GM12878 (cell line): ENCODE data around the gene ATP2A3. TPM values are rescaled to one million over a fixed set of nuclear protein-coding genes. Genes with fewer than 3 reads are reported as not detected.

Source experiments
- ATAC-seq: fragments of 200-7000 bp; cut with Tn5 transposase; 3 replicates; pipeline ENCODE4 v1.9.1; 2020; ENCODE audit warnings: mild to moderate bottlenecking, moderate library complexity
- BruUV-seq: library from RNA; stranded (reverse); fragments of 400-500 nt; replicated peaks from 2 replicates; lab custom pipeline; 2021; lab: Mats Ljungman, UMichigan
- CTCF ChIA-PET: fragments of 300-600 bp; sonication (Branson Sonifier 250); formaldehyde crosslinking; extraction: SDS; loops from one replicate; lab custom pipeline; 2021; ENCODE audit warnings: inconsistent platforms; lab: Yijun Ruan, JAX
- POLR2A ChIA-PET: fragments of 350-600 bp; formaldehyde crosslinking; extraction: SDS; loops from one replicate; lab custom pipeline; 2021; ENCODE audit warnings: inconsistent platforms; lab: Charles Lee
- RAD21 ChIA-PET: fragments of 300-600 bp; sonication (Branson Sonifier 250); formaldehyde crosslinking; loops from one replicate; lab custom pipeline; 2023; ENCODE audit warnings: antibody characterized with exemption; ENCODE audit not compliant: unreplicated experiment; lab: Charles Lee
- SMC1A ChIA-PET: fragments of 300-600 bp; sonication (Branson Sonifier 250); formaldehyde crosslinking; loops from one replicate; lab custom pipeline; 2023; ENCODE audit not compliant: unreplicated experiment, uncharacterized antibody; lab: Charles Lee
- DNase-seq: peaks from one replicate; pipeline ENCODE4 v3.0.0-alpha.2; 2011; ENCODE audit warnings: low read depth, low spot score
- FAIRE-seq: peaks from 3 replicates; lab custom pipeline; 2011; peaks lifted over from hg19 to GRCh38; lab: Jason Lieb, UNC
- H2AFZ ChIP-seq: 2 replicates; pipeline ENCODE4 v1.6.0; 2011; ENCODE audit warnings: low read depth, low read length, control low read depth; ENCODE audit not compliant: control insufficient read depth
- H3K27ac ChIP-seq: 2 replicates; pipeline ENCODE4 v1.5.1; 2011; ENCODE audit warnings: control low read depth; ENCODE audit not compliant: control insufficient read depth, insufficient read depth
- H3K27me3 ChIP-seq, 2 experiments: replicated peaks in 1 of 2; 2 replicates each; pipeline versions ENCODE4 v1.6.0 to v1.6.1; 2011; ENCODE audit warnings: low read length in 1 of 2; ENCODE audit not compliant: control insufficient read depth in 2 of 2, insufficient read depth in 2 of 2
- H3K36me3 ChIP-seq, 2 experiments: 2 replicates each; pipeline ENCODE4 v1.5.1; 2011; ENCODE audit warnings: low read length in 1 of 2; ENCODE audit not compliant: control insufficient read depth in 2 of 2, insufficient read depth in 2 of 2
- H3K4me1 ChIP-seq: 2 replicates; pipeline ENCODE4 v1.6.1; 2011; ENCODE audit warnings: mild to moderate bottlenecking, low read length, moderate library complexity, mixed read lengths; ENCODE audit not compliant: control insufficient read depth, insufficient read depth
- H3K4me2 ChIP-seq: 2 replicates; pipeline ENCODE4 v1.6.0; 2011; ENCODE audit warnings: control low read depth; ENCODE audit not compliant: control insufficient read depth, insufficient read depth
- H3K4me3 ChIP-seq: fragments of 200-600 bp; sonication (generic); 2 replicates; pipeline ENCODE4 v1.5.1; 2016
- H3K79me2 ChIP-seq: 2 replicates; pipeline ENCODE4 v1.6.0; 2011; ENCODE audit warnings: low read length; ENCODE audit not compliant: control insufficient read depth, insufficient read depth
- H3K9ac ChIP-seq: 2 replicates; pipeline ENCODE4 v1.8.0; 2011; ENCODE audit warnings: low read length, control low read depth, mixed read lengths; ENCODE audit not compliant: control insufficient read depth, insufficient read depth
- H3K9me3 ChIP-seq: replicated peaks from 3 replicates; pipeline ENCODE4 v1.5.1; 2011; ENCODE audit warnings: mild to moderate bottlenecking, low read length; ENCODE audit not compliant: control insufficient read depth, insufficient read depth
- H4K20me1 ChIP-seq: 2 replicates; pipeline ENCODE4 v1.6.0; 2011; ENCODE audit not compliant: control insufficient read depth, insufficient read depth
- EED ChIP-seq: sonication (generic); IDR thresholded peaks from 2 replicates; pipeline ENCODE4 v1.6.1; 2016; ENCODE audit warnings: antibody characterized with exemption, low read depth
- HDAC2 ChIP-seq: fragments of 200-600 bp; sonication (generic); IDR thresholded peaks from 2 replicates; pipeline ENCODE4 v1.6.1; 2017
- HDGF ChIP-seq: fragments of 450-650 bp; IDR thresholded peaks from 2 replicates; pipeline ENCODE4 v1.6.1; 2016; ENCODE audit warnings: antibody characterized with exemption
- NFXL1 ChIP-seq: fragments of 450-650 bp; IDR thresholded peaks from 2 replicates; pipeline ENCODE4 v1.6.1; 2017; ENCODE audit warnings: antibody characterized with exemption, mild to moderate bottlenecking, borderline replicate concordance
- NR2C2 ChIP-seq: IDR thresholded peaks from 2 replicates; pipeline ENCODE4 v1.6.1; 2011; ENCODE audit warnings: borderline replicate concordance, low read depth; ENCODE audit not compliant: control insufficient read depth, insufficient read length
- PAX5 ChIP-seq: IDR thresholded peaks from 2 replicates; pipeline ENCODE4 v1.6.1; 2011; ENCODE audit warnings: low read depth, low read length, borderline replicate concordance
- RB1 ChIP-seq: fragments of 450-650 bp; formaldehyde crosslinking; IDR thresholded peaks from 2 replicates; pipeline ENCODE4 v1.6.1; 2017; ENCODE audit warnings: mild to moderate bottlenecking, borderline replicate concordance
- SMAD1 ChIP-seq: fragments of 450-650 bp; IDR thresholded peaks from 2 replicates; pipeline ENCODE4 v1.6.1; 2018; ENCODE audit warnings: mild to moderate bottlenecking, low read depth; ENCODE audit not compliant: partially characterized antibody
- ZBED1 ChIP-seq: IDR thresholded peaks from 2 replicates; pipeline ENCODE4 v1.6.1; 2016; ENCODE audit warnings: borderline replicate concordance
- ZNF207 ChIP-seq: fragments of 450-650 bp; IDR thresholded peaks from 2 replicates; pipeline ENCODE4 v1.6.1; 2014; ENCODE audit warnings: antibody characterized with exemption, mild to moderate bottlenecking, borderline replicate concordance
- WGBS: methylation state at CpG from one replicate; pipeline ENCODE4 v1.1.6; 2016; ENCODE audit warnings: low lambda C conversion rate; ENCODE audit not compliant: insufficient replicate concordance, insufficient coverage; ENCODE audit errors: missing lambda C conversion rate; 5-methylcytosine and 5-hydroxymethylcytosine counted together
- in situ Hi-C: fragments of 300-500 bp; cut with MboI; formaldehyde crosslinking; loops from 9 replicates; pipeline ENCODE4 v1.14.3; 2018; ENCODE audit warnings: mixed read lengths
- intact Hi-C: fragments of 100-400 bp; cut with micrococcal nuclease; formaldehyde crosslinking; loops from one replicate; pipeline ENCODE4 v1.14.2; 2022; ENCODE audit not compliant: unreplicated experiment
- polyA plus RNA-seq, 11 experiments: library from polyadenylated mRNA; depleted of rRNA in 4 of 11; unstranded in 6 of 11; stranded (reverse) in 5 of 11; fragments of >200 nt; fragmentation: Nextera tagmentation in 4 of 11; fragmentation: Illumina TruSeq in 1 of 11; extraction: Ambion mirVana in 4 of 11; extraction: Trizol in 1 of 11; gene quantifications; 1 replicate in 1 of 11; 2 replicates in 10 of 11; pipeline versions ENCODE4 v1.2.1 to v1.2.3, GENCODE V29; 2011 to 2016; ENCODE audit warnings: inconsistent platforms in 2 of 11, missing spikeins in 2 of 11, low read depth in 1 of 11
- total RNA-seq, 4 experiments: library from RNA; depleted of rRNA in 3 of 4; stranded (reverse); fragments of >200 nt in 3 of 4; fragmentation: Illumina TruSeq in 1 of 4; extraction: Trizol in 1 of 4; gene quantifications; 2 replicates each; pipeline versions ENCODE4 v1.2.1 to v1.2.3, GENCODE V29; 2013 to 2021
- TF ChIP-seq, protein P1 (sequence below): fragments of 450-650 bp; formaldehyde crosslinking; IDR thresholded peaks from 2 replicates; pipeline ENCODE4 v1.5.0; 2022; ENCODE audit warnings: mild to moderate bottlenecking, missing genetic modification characterization
- TF ChIP-seq, protein P2 (sequence below): fragments of 150-350 bp; IDR thresholded peaks from 2 replicates; pipeline ENCODE4 v1.6.1; 2016; ENCODE audit warnings: low read depth, low read length

ATP2A3 gene
- total and polyA plus RNA-seq, 10 of the 15 experiments (the other 5 are each of a cell fraction or from before 2014, with no cell fraction given) = 1.0 to 99.2 (median 37.9) TPM

DNA sequence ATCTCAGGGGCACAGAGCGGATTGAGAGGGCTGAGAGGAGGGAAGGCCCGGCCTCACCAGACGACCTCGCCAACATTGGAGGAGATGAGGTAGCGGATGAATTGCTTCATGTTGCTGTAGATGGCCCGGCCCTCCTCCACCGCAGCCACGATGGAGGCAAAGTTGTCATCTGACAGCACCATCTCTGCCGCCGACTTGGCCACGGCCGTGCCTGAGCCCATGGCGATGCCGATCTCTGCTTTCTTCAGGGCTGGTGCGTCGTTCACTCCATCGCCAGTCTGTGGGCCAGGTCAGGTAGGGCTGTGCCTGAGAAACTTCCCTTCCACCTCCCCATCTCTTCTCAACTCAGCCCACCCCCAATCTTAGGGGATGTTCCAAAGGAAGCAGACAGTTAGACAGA is 26.9 kb downstream of the ATP2A3 start:
- TF ChIP-seq, protein P1, sequence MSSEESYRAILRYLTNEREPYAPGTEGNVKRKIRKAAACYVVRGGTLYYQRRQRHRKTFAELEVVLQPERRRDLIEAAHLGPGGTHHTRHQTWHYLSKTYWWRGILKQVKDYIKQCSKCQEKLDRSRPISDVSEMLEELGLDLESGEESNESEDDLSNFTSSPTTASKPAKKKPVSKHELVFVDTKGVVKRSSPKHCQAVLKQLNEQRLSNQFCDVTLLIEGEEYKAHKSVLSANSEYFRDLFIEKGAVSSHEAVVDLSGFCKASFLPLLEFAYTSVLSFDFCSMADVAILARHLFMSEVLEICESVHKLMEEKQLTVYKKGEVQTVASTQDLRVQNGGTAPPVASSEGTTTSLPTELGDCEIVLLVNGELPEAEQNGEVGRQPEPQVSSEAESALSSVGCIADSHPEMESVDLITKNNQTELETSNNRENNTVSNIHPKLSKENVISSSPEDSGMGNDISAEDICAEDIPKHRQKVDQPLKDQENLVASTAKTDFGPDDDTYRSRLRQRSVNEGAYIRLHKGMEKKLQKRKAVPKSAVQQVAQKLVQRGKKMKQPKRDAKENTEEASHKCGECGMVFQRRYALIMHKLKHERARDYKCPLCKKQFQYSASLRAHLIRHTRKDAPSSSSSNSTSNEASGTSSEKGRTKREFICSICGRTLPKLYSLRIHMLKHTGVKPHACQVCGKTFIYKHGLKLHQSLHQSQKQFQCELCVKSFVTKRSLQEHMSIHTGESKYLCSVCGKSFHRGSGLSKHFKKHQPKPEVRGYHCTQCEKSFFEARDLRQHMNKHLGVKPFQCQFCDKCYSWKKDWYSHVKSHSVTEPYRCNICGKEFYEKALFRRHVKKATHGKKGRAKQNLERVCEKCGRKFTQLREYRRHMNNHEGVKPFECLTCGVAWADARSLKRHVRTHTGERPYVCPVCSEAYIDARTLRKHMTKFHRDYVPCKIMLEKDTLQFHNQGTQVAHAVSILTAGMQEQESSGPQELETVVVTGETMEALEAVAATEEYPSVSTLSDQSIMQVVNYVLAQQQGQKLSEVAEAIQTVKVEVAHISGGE = no peak
- TF ChIP-seq NFXL1 (no peak), NR2C2 (no peak), PAX5 (no peak), SMAD1 (no peak), HDGF (no peak), RB1 (no peak), HDAC2 (no peak), EED (no peak), ZNF207 (no peak), ZBED1 (no peak)
- TF ChIP-seq, protein P2, sequence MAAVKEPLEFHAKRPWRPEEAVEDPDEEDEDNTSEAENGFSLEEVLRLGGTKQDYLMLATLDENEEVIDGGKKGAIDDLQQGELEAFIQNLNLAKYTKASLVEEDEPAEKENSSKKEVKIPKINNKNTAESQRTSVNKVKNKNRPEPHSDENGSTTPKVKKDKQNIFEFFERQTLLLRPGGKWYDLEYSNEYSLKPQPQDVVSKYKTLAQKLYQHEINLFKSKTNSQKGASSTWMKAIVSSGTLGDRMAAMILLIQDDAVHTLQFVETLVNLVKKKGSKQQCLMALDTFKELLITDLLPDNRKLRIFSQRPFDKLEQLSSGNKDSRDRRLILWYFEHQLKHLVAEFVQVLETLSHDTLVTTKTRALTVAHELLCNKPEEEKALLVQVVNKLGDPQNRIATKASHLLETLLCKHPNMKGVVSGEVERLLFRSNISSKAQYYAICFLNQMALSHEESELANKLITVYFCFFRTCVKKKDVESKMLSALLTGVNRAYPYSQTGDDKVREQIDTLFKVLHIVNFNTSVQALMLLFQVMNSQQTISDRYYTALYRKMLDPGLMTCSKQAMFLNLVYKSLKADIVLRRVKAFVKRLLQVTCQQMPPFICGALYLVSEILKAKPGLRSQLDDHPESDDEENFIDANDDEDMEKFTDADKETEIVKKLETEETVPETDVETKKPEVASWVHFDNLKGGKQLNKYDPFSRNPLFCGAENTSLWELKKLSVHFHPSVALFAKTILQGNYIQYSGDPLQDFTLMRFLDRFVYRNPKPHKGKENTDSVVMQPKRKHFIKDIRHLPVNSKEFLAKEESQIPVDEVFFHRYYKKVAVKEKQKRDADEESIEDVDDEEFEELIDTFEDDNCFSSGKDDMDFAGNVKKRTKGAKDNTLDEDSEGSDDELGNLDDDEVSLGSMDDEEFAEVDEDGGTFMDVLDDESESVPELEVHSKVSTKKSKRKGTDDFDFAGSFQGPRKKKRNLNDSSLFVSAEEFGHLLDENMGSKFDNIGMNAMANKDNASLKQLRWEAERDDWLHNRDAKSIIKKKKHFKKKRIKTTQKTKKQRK = no peak
- ChIA-PET SMC1A (no interaction called here), RAD21 (no interaction called here), POLR2A (no interaction called here), CTCF (no interaction called here)
- in situ Hi-C loops = no loop called here
- Histone ChIP-seq H3K9me3 (no peaks in the 10 kb centered on the region), H3K9ac (no peak overlapping the region), H3K36me3 (peaks cover 24 to 26% of the 10 kb centered on the region in 2 experiments), H3K4me2 (no peak overlapping the region), H4K20me1 (no peaks in the 10 kb centered on the region), H3K4me3 (no peak overlapping the region), H3K79me2 (no peaks in the 10 kb centered on the region), H2AFZ (no peak overlapping the region), H3K27me3 (no peaks in the 10 kb centered on the region), H3K4me1 (no peaks in the 10 kb centered on the region), H3K27ac (no peak overlapping the region)
- DNase-seq (no peak), FAIRE-seq (no peak), ATAC-seq (no peak)
- no TSS peak for BruUV-seq
- 96% methylated on average over 17 of the region's 17 CpGs for WGBS
- intact Hi-C loops = no loop called here
